ENCODE measurements around the gene LILRB3.

GRCh38 chr19:54206831-54207177 lies 16.0 kb downstream of the LILRB3 start:
- TF ChIP-seq POLR2A (IDR thresholded peaks at IDR 0.05) (no peak), EP300 (IDR thresholded peaks at IDR 0.05) (no peak), CTCF (IDR thresholded peaks at IDR 0.05) (no peak), POLR2AphosphoS5 (IDR thresholded peaks at IDR 0.05) (no peak)

Data from suprapubic skin (tissue), 4 donors.